ENCODE data around the gene OR5D13.

Gene OR5D13

GRCh38 chr11:55773138-55773537 lies at the start of gene OR5D13:
Gene OR5D13 (plus strand): TSS chr11:55773438. CDS start chr11:55773438, 0 bp downstream.
- H3K27ac ChIP-seq = no peak within 1 kb of the TSS
- DNase-seq (ENCODE audit: low read depth, low spot score) = no peak

- no peak overlapping the region for H3K27ac ChIP-seq
- no peak for DNase-seq (ENCODE audit: low read depth, low spot score)
Measured at GRCh38 chr11:55726715-55727324, 46.4 kb upstream of the OR5D13 start.

- no peak overlapping the region for H3K27ac ChIP-seq
- no peak for DNase-seq (ENCODE audit: low read depth, low spot score)
Measured at GRCh38 chr11:55732936-55733335, 40.3 kb upstream of the OR5D13 start.

- H3K27ac ChIP-seq = no peak overlapping the region
- DNase-seq (ENCODE audit: low read depth, low spot score) = no peak
Measured at GRCh38 chr11:55791606-55792005, 18.4 kb downstream of the OR5D13 start.

GRCh38 chr11:55793321-55793720 lies 20.1 kb downstream of the OR5D13 start:
- no peak overlapping the region for H3K27ac ChIP-seq
- no peak for DNase-seq (ENCODE audit: low read depth, low spot score)

- DNase-seq (ENCODE audit: low read depth, low spot score) = no peak
- H3K27ac ChIP-seq = no peak within 1 kb of the TSS
Measured at GRCh38 chr11:55795256-55795655, 22.0 kb downstream of the OR5D13 start, which contains the start of gene OR5D14. Gene OR5D14 (plus strand): TSS chr11:55795556. CDS start chr11:55795556, 0 bp downstream.

GRCh38 chr11:55806248-55806647 lies 33.0 kb downstream of the OR5D13 start:
- no peak overlapping the region for H3K27ac ChIP-seq
- DNase-seq (ENCODE audit: low read depth, low spot score) = no peak

- no peak for DNase-seq (ENCODE audit: low read depth, low spot score)
- no peak within 1 kb of the TSS for H3K27ac ChIP-seq
Measured at GRCh38 chr11:55811067-55811466, 37.8 kb downstream of the OR5D13 start, which contains the start of gene OR5L1. Gene OR5L1 (plus strand): TSS chr11:55811367. CDS start chr11:55811467, 100 bp downstream.

- H3K27ac ChIP-seq = no peak within 1 kb of the TSS
- DNase-seq (ENCODE audit: low read depth, low spot score) = no peak
Measured at GRCh38 chr11:55819330-55819729, 46.1 kb downstream of the OR5D13 start, which contains the start of gene OR5D18. Gene OR5D18 (plus strand): TSS chr11:55819630. CDS start chr11:55819630, 0 bp downstream.
